Endothelial cell of umbilical vein (primary cell): ENCODE results near the gene SART3. TPM values are rescaled to one million over a fixed set of nuclear protein-coding genes. Genes with fewer than 3 reads are reported as not detected.

Source experiments
- BruUV-seq: library from RNA; stranded (reverse); fragments of 400-500 nt; replicated peaks from 2 replicates; lab custom pipeline; 2021; lab: Mats Ljungman, UMichigan
- CTCF ChIA-PET: fragments of 300-600, 350-600 bp; sonication (Branson Sonifier 250); formaldehyde crosslinking; loops from one replicate; lab custom pipeline; 2021; ENCODE audit warnings: antibody characterized with exemption, inconsistent platforms; lab: Charles Lee
- POLR2A ChIA-PET: fragments of 300-600, 350-600 bp; sonication (Branson Sonifier 250); formaldehyde crosslinking; loops from one replicate; lab custom pipeline; 2021; ENCODE audit warnings: antibody characterized with exemption, inconsistent platforms; lab: Charles Lee
- DNase-seq: peaks from one replicate; pipeline ENCODE4 v3.0.0-alpha.2; 2011; ENCODE audit warnings: low read depth, low spot score
- FAIRE-seq: peaks from 2 replicates; lab custom pipeline; 2011; peaks lifted over from hg19 to GRCh38; lab: Jason Lieb, UNC
- H2AFZ ChIP-seq: 2 replicates; pipeline ENCODE4 v1.6.0; 2012; ENCODE audit warnings: low read depth, low read length, control low read depth, inconsistent platforms
- H3K27ac ChIP-seq: 2 replicates; pipeline ENCODE4 v1.5.1; 2011; ENCODE audit warnings: low read depth, mild to moderate bottlenecking, control low read depth, low read length, moderate library complexity; ENCODE audit not compliant: insufficient read depth
- H3K27me3 ChIP-seq, 2 experiments: 2 replicates each; pipeline versions ENCODE4 v1.6.0 to v1.6.1; 2011; ENCODE audit warnings: low read length in 2 of 2, mixed read lengths in 1 of 2; ENCODE audit not compliant: control insufficient read depth in 2 of 2, insufficient read depth in 2 of 2
- H3K36me3 ChIP-seq, 2 experiments: 2 replicates in 1 of 2; 3 replicates in 1 of 2; pipeline ENCODE4 v1.5.1; 2011; ENCODE audit warnings: low read length in 2 of 2, mild to moderate bottlenecking in 1 of 2, moderate library complexity in 1 of 2; ENCODE audit not compliant: control insufficient read depth in 2 of 2, insufficient read depth in 2 of 2; ENCODE audit errors: extremely low read depth in 1 of 2
- H3K4me1 ChIP-seq: 3 replicates; pipeline ENCODE4 v1.5.1; 2011; ENCODE audit warnings: mild to moderate bottlenecking, low read length; ENCODE audit not compliant: control insufficient read depth, insufficient read depth; ENCODE audit errors: extremely low read depth
- H3K4me2 ChIP-seq: 2 replicates; pipeline ENCODE4 v1.6.1; 2011; ENCODE audit warnings: low read length, control low read depth, mixed read lengths; ENCODE audit not compliant: insufficient read depth
- H3K4me3 ChIP-seq, 3 experiments: fragments of 200-600 bp in 1 of 3; sonication (generic), shearing (Covaris generic) in 1 of 3; replicated peaks in 1 of 3; 2 replicates each; pipeline ENCODE4 v1.5.1; 2011 to 2016; ENCODE audit warnings: control low read depth in 3 of 3, low read length in 3 of 3, mild to moderate bottlenecking in 2 of 3, inconsistent platforms in 1 of 3, low read depth in 1 of 3, moderate library complexity in 1 of 3; ENCODE audit not compliant: insufficient read depth in 1 of 3
- H3K79me2 ChIP-seq: 2 replicates; pipeline ENCODE4 v1.6.0; 2012; ENCODE audit warnings: low read length, inconsistent platforms; ENCODE audit not compliant: control insufficient read depth, insufficient read depth
- H3K9ac ChIP-seq: replicated peaks from 2 replicates; pipeline ENCODE3; 2011; ENCODE audit warnings: low read length, control low read depth; ENCODE audit not compliant: insufficient read depth; ENCODE audit errors: extremely low read depth
- H3K9me1 ChIP-seq: replicated peaks from 3 replicates; pipeline ENCODE4 v1.6.0; 2011; ENCODE audit warnings: mild to moderate bottlenecking, low read length; ENCODE audit not compliant: control insufficient read depth, insufficient read depth; ENCODE audit errors: extremely low read depth
- H3K9me3 ChIP-seq: replicated peaks from 2 replicates; pipeline ENCODE4 v1.5.1; 2012; ENCODE audit warnings: low read length, inconsistent platforms; ENCODE audit not compliant: control insufficient read depth, insufficient read depth
- H4K20me1 ChIP-seq: replicated peaks from 2 replicates; pipeline ENCODE3; 2011; ENCODE audit warnings: mild to moderate bottlenecking, low read length; ENCODE audit not compliant: control insufficient read depth, insufficient read depth; ENCODE audit errors: extremely low read depth
- CTCF ChIP-seq, 2 donors: IDR thresholded peaks; 1 replicate in 1 of 2; 2 replicates in 1 of 2; pipeline ENCODE4 v1.5.1; 2011; ENCODE audit warnings: low read length in 2 of 2, mild to moderate bottlenecking in 2 of 2, moderate library complexity in 2 of 2, control low read depth in 1 of 2, inconsistent platforms in 1 of 2, low read depth in 1 of 2; ENCODE audit not compliant: insufficient read depth in 1 of 2; ENCODE audit errors: extremely low read depth in 1 of 2
- EZH2 ChIP-seq: IDR thresholded peaks from 2 replicates; pipeline ENCODE4 v1.6.1; 2012; ENCODE audit warnings: borderline replicate concordance, low read depth, mild to moderate bottlenecking, moderate library complexity, low read length, inconsistent platforms; ENCODE audit not compliant: severe bottlenecking
- FOS ChIP-seq: IDR thresholded peaks from 2 replicates; pipeline ENCODE4 v1.6.1; 2011; ENCODE audit warnings: mild to moderate bottlenecking, low read length, moderate library complexity, borderline replicate concordance; ENCODE audit not compliant: insufficient read depth
- GATA2 ChIP-seq: IDR thresholded peaks from 2 replicates; pipeline ENCODE4 v1.7.0; 2011; ENCODE audit warnings: low read depth, mild to moderate bottlenecking, moderate library complexity, mixed read lengths, low read length; ENCODE audit not compliant: insufficient read length, insufficient read depth
- JUN ChIP-seq: IDR thresholded peaks from 2 replicates; pipeline ENCODE4 v1.6.1; 2011; ENCODE audit warnings: borderline replicate concordance, low read depth; ENCODE audit not compliant: insufficient read length, insufficient read depth
- MAX ChIP-seq: IDR thresholded peaks from 2 replicates; pipeline ENCODE4 v1.6.1; 2011; ENCODE audit not compliant: insufficient read depth, insufficient read length
- MYC ChIP-seq: IDR thresholded peaks from one replicate; pipeline ENCODE4 v1.6.1; 2011; ENCODE audit warnings: mild to moderate bottlenecking, low read depth, low read length
- POLR2A ChIP-seq: IDR thresholded peaks from 2 replicates; pipeline ENCODE4 v1.6.1; 2012; ENCODE audit warnings: low read depth, mild to moderate bottlenecking, control low read depth, low read length
- POLR2AphosphoS5 ChIP-seq: IDR thresholded peaks from 2 replicates; pipeline ENCODE4 v1.6.1; 2012; ENCODE audit warnings: low read depth, mild to moderate bottlenecking, control low read depth, low read length, moderate library complexity; ENCODE audit not compliant: insufficient read depth
- dilution Hi-C: fragments of 300-500 bp; cut with MboI; formaldehyde crosslinking; loops from one replicate; pipeline ENCODE4 v1.15.0; 2019; ENCODE audit warnings: low sequenced_read_pairs; ENCODE audit not compliant: extremely low pct_ligation_motif_present
- intact Hi-C: fragments of 100-400 bp; cut with micrococcal nuclease; formaldehyde crosslinking; loops from one replicate; pipeline ENCODE4 v1.10.0; 2022
- polyA plus RNA-seq, 4 experiments: library from polyadenylated mRNA; depleted of rRNA in 3 of 4; stranded (reverse) in 3 of 4; unstranded in 1 of 4; fragments of >200 nt; gene quantifications; 2 replicates each; pipeline versions ENCODE4 v1.2.1 to v1.2.3, GENCODE V29; 2011 to 2012; ENCODE audit warnings: missing spikeins in 1 of 4
- total RNA-seq: library from RNA; stranded (reverse); gene quantifications from 2 replicates; pipeline ENCODE4 v1.2.3, GENCODE V29; 2021

The SART3 gene
- total and polyA plus RNA-seq, 2 donors (not counting 3 experiments of a cell fraction or from before 2014, with no cell fraction given), result 13.9 to 50.7 TPM

- Histone ChIP-seq H3K27ac (no peak overlapping the region), H2AFZ (no peak overlapping the region), H3K4me1 (no peaks in the 10 kb centered on the region), H3K4me2 (no peak overlapping the region), H3K9me1 (no peaks in the 10 kb centered on the region), H3K79me2 (no peaks in the 10 kb centered on the region), H4K20me1 (no peaks in the 10 kb centered on the region), H3K4me3 (no peak overlapping the region), H3K9me3 (no peaks in the 10 kb centered on the region), H3K36me3 (no peaks in the 10 kb centered on the region), H3K27me3 (peaks cover 0 to 4% of the 10 kb centered on the region in 2 experiments), H3K9ac (no peak overlapping the region)
- POLR2A ChIA-PET, result no interaction called here
- no TSS peak for BruUV-seq
- FAIRE-seq (no peak), DNase-seq (no peak)
- TF ChIP-seq GATA2, result no peak
- TF ChIP-seq MAX, result no peak
- intact Hi-C loops (no loop called here), dilution Hi-C loops (no loop called here)
- CTCF ChIA-PET, result no interaction called here
Measured at GRCh38 chr12:108589840-108590229, 28.9 kb upstream of the SART3 start.

GRCh38 chr12:108589028-108589839, 28.3 kb upstream of the SART3 start:
- Histone ChIP-seq H3K4me3 (no peak overlapping the region), H3K9me1 (no peaks in the 10 kb centered on the region), H3K27ac (no peak overlapping the region), H3K4me1 (no peaks in the 10 kb centered on the region), H3K4me2 (no peak overlapping the region), H3K27me3 (peaks cover 0 to 4% of the 10 kb centered on the region in 2 experiments), H3K9me3 (no peaks in the 10 kb centered on the region), H4K20me1 (no peaks in the 10 kb centered on the region), H3K9ac (no peak overlapping the region), H3K79me2 (no peaks in the 10 kb centered on the region), H2AFZ (no peak overlapping the region), H3K36me3 (no peaks in the 10 kb centered on the region)
- TF ChIP-seq GATA2 (no peak), EZH2 (no peak), CTCF (IDR thresholded peaks at IDR 0.05; ENCODE audit: extremely low read depth in 1 of 2, insufficient read depth in 1 of 2, low read depth in 1 of 2, low read length in 2 of 2) (no peak), FOS (no peak), MAX (no peak), JUN (no peak), POLR2A (no peak), POLR2AphosphoS5 (no peak), MYC (no peak)
- dilution Hi-C loops (no loop called here), intact Hi-C loops (no loop called here)
- FAIRE-seq (no peak), DNase-seq (no peak)
- BruUV-seq, result no TSS peak
- CTCF ChIA-PET, result no interaction called here
- POLR2A ChIA-PET, result no interaction called here
